ENCODE data around the gene VSIG10L.

Gene VSIG10L

GRCh38 chr19:51330366-51330765 lies 11.6 kb downstream of the VSIG10L start:
- in situ Hi-C loops (cut with MboI; ENCODE audit: low sequenced_read_pairs, unreplicated experiment) = loop anchor here (25.0 kb wide), 1 partner anchor 332 kb away; no protein-coding TSS in a partner anchor
- no peak for TF ChIP-seq CTCF (IDR thresholded peaks at IDR 0.05; ENCODE audit: borderline replicate concordance, control extremely low read depth, extremely low read depth, insufficient read depth, missing control alignments)
- no peak for DNase-seq (ENCODE audit: low spot score)

- in situ Hi-C loops (cut with MboI; ENCODE audit: low sequenced_read_pairs, unreplicated experiment) = loop anchor here (25.0 kb wide), 1 partner anchor 333 kb away; no protein-coding TSS in a partner anchor
- no peak for TF ChIP-seq CTCF (IDR thresholded peaks at IDR 0.05; ENCODE audit: borderline replicate concordance, control extremely low read depth, extremely low read depth, insufficient read depth, missing control alignments)
- no peak for DNase-seq (ENCODE audit: low spot score)
These were observed 12.5 kb downstream of the VSIG10L start for GRCh38 chr19:51329411-51329810.

- in situ Hi-C loops (cut with MboI; ENCODE audit: low sequenced_read_pairs, unreplicated experiment) = loop anchor here (25.0 kb wide), 1 partner anchor 335 kb away; no protein-coding TSS in a partner anchor
- peak; percentile 32 for TF ChIP-seq CTCF (IDR thresholded peaks at IDR 0.05; ENCODE audit: borderline replicate concordance, control extremely low read depth, extremely low read depth, insufficient read depth, missing control alignments)
- peak; percentile 89 for DNase-seq (ENCODE audit: low spot score)
These were observed 14.6 kb downstream of the VSIG10L start for GRCh38 chr19:51327066-51328001.

GRCh38 chr19:51326216-51327065 lies 15.5 kb downstream of the VSIG10L start:
- no peak for DNase-seq (ENCODE audit: low spot score)
- TF ChIP-seq CTCF (IDR thresholded peaks at IDR 0.05; ENCODE audit: borderline replicate concordance, control extremely low read depth, extremely low read depth, insufficient read depth, missing control alignments) = no peak
- in situ Hi-C loops (cut with MboI; ENCODE audit: low sequenced_read_pairs, unreplicated experiment) = loop anchor here (25.0 kb wide), 1 partner anchor 336 kb away; no protein-coding TSS in a partner anchor

GRCh38 chr19:51325161-51325976 lies 16.6 kb downstream of the VSIG10L start:
- no peak for TF ChIP-seq CTCF (IDR thresholded peaks at IDR 0.05; ENCODE audit: borderline replicate concordance, control extremely low read depth, extremely low read depth, insufficient read depth, missing control alignments)
- no peak for DNase-seq (ENCODE audit: low spot score)
- in situ Hi-C loops (cut with MboI; ENCODE audit: low sequenced_read_pairs, unreplicated experiment) = loop anchor here (25.0 kb wide), 1 partner anchor 337 kb away; no protein-coding TSS in a partner anchor
